LNCaP clone FGC (cell line): ENCODE data around the gene PTPRN.
"Not testable (repeated sequence)": the region's sequence is repeated elsewhere in the genome, so short reads cannot be mapped to it uniquely, and the experiment has no call there.

Experiments
- DNase-seq: peaks from one replicate; pipeline ENCODE4 v3.0.0-alpha.2; 2011; ENCODE audit warnings: low read depth
- H3K4me3 ChIP-seq: 2 replicates; pipeline ENCODE4 v1.5.1; 2011; ENCODE audit warnings: mild to moderate bottlenecking, low read depth, low read length, control low read depth
- TF ChIP-seq, protein P1 (sequence below): IDR thresholded peaks from 2 replicates; pipeline ENCODE4 v1.5.1; 2012; ENCODE audit warnings: mild to moderate bottlenecking; ENCODE audit not compliant: control insufficient read depth, insufficient read depth; ENCODE audit errors: extremely low read depth

The PTPRN gene

DNA sequence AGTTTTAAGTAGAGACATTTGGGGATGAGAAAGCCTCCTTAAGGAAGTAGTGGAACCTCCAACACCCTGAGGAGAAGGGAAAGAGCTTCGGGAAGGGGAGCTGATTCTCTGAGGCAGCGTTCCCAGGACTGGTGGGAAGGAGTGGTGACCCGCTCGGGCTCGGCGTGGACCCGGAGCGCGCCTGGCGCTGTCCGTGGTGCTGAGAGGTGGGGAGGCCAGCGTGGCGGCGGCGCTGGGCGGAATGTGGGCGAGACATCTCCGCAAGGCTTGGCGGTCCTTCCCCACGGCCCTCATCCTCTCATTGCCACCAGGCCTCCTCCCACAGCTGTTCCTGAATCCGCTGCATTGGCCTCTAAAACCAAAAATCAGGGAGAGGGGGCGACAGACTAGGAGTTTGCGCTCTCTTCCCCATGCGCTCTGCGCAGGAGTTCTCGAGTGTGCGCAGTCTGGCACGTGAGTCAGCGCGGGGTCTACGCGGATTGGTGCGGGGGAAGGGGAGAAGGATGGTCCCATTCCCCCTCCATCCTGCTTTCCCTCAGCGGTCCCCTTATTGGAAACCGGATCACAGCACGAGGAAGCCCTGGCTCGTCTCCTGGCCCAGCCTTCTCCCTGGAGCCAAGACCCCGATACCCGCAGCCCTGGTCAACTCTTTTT, 22.5 kb upstream of the PTPRN start:
- TF ChIP-seq, protein P1, sequence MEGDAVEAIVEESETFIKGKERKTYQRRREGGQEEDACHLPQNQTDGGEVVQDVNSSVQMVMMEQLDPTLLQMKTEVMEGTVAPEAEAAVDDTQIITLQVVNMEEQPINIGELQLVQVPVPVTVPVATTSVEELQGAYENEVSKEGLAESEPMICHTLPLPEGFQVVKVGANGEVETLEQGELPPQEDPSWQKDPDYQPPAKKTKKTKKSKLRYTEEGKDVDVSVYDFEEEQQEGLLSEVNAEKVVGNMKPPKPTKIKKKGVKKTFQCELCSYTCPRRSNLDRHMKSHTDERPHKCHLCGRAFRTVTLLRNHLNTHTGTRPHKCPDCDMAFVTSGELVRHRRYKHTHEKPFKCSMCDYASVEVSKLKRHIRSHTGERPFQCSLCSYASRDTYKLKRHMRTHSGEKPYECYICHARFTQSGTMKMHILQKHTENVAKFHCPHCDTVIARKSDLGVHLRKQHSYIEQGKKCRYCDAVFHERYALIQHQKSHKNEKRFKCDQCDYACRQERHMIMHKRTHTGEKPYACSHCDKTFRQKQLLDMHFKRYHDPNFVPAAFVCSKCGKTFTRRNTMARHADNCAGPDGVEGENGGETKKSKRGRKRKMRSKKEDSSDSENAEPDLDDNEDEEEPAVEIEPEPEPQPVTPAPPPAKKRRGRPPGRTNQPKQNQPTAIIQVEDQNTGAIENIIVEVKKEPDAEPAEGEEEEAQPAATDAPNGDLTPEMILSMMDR: no peak
- H3K4me3 ChIP-seq: no peak overlapping the region
- DNase-seq: no peak

DNA sequence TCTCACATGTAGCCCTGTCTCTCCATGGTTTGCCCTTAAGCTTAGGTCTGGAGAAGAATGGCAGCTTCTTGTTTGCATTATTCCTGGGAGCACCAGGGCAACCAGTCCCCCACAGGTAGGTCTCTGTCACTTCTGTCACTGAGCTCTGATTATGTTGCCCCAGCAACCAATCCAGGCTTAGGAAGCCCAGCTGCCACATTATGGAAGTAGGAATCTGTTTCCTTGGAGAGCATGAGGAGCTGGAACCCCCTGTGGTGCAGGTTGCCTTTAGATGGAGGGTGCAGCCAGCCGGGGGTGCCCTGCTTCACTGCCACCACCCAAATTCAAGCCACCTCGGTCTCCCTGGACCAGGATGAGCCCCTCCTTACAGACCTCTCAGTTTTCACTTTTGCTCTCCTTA, 18.5 kb upstream of the PTPRN start:
- H3K4me3 ChIP-seq: no peak overlapping the region
- no peak for DNase-seq
- TF ChIP-seq, protein P1: no peak

DNA sequence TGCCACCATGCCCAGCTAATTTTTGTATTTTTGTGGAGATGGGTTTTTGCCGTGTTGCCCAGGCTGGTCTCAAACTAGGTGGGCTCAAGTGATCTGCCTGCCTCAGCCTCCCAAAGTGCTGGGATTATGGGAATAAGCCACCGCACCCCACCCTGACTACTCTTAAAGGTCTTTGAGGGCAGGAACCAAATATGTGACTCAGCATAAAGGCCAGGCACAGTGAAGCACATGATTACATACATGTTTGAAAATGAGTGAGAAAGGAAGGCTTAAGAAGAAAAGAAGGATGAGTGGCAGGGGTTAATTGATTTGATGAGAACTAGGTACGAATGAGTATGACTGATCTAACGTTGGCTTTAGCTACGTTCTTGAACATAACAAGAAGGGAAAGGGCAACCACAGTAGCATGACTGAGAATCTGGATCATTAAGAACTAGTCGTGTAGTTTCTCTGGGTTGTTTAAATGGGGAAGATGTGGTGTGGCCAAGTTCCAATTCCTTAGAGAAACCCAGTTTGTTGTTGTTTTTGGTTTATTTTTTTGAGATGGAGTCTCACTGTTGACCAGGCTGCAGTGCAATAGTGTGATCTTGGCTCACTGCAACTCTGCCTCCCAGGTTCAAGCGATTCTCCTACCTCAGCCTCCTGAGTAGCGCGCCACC, 16.6 kb upstream of the PTPRN start:
- no peak for DNase-seq
- no peak overlapping the region for H3K4me3 ChIP-seq
- TF ChIP-seq, protein P1: no peak

DNA sequence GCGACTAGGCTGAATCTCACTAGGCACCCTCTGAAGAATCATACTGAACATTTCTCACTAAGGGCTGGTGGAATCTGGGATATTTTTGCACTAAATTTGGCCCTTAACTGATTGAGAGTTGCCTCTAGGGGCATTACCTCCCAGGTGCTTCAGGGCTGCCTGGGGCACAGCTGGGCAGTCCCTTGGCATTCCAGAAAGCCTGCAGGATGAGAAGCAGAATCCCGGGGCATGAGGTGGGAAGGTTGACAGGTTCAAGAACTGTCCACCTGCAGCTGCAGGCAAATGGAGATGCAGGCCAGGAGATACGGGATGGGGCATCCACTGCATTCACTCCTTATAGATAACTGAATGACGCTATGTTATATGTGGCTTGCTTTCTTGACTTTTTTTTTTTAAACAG, 15.9 kb upstream of the PTPRN start:
- no peak overlapping the region for H3K4me3 ChIP-seq
- TF ChIP-seq, protein P1: no peak
- no peak for DNase-seq

DNA sequence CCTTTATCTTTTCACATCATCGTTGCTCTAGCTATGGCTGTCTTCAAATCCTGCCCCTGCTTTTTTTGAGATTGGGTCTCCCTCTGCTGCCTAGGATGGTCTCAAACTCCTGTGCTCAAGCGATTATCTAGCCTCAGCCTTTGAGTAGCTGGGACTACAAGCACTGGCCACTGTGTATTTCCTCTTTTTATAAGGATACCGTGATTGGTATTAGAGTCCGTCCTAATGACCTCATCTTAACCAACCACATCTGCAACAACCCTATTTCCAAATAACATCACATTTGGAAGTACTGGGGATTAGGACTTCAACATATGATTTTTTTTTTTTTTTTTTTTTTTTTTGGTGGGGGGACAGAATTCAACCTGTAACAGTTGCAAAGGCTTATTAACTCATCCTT, 14.2 kb upstream of the PTPRN start:
- no peak for DNase-seq
- TF ChIP-seq, protein P1: no peak
- no peak overlapping the region for H3K4me3 ChIP-seq

DNA sequence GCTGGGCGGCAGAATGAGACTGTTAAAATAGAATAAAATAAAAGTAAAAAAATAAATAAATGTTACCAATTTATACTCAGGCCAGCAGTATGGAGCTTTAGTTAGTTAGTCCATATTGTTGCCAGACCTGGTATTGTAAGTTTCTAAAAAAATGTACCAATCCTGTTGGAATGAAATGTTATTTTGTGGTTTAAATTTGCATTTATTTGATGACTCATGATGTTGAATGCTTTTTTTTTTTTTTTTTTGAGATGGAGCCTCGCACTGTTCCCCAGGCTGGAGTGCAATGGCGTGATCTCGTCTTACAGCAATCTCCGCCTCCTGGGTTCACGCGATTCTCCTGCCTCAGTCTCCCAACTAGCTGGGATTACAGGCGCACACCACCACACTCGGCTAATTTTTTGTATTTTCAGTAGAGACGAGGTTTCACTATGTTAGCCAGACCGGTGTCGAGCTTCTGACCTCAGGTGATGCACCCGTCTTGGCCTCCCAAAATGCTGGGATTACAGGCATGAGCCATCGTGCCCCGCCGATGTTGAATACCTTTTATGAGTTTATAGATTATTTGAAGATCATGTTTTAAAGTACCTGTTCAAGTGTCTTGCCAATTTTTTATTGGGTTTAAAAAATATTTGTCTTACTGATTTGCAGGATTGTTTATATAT, 5.7 kb upstream of the PTPRN start:
- no peak for DNase-seq
- TF ChIP-seq, protein P1: no peak
- no peak overlapping the region for H3K4me3 ChIP-seq

DNA sequence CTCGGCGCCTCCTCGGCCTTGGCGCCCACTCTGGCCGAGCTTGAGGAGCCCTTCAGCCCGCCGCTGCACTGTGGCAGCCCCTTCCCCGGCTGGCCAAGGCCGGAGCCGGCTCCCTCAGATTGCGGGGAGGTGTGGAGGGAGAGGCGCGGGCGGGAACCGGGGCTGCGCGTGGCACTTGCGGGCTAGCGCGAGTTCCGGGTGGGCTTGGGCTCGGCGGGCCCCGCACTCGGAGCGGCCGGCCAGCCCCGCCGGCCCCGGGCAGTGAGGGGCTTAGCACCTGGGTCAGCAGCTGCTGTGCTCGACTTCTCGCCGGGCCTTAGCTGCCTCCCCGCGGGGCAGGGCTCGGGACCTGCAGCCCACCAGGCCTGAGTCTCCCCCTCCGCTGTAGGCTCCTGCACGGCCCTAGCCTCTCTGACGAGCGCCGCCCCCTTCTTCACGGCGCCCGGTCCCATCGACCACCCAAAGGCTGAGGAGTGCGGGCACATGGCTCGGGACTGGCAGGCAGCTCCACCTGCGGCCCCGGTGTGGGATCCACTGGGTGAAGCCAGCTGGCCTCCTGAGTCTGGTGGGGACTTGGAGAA, 3.6 kb upstream of the PTPRN start:
- not testable (repeated sequence) for H3K4me3 ChIP-seq, DNase-seq
